Measurements from ENCODE around the gene CHSY1. TPM values are rescaled to one million over a fixed set of nuclear protein-coding genes. Genes with fewer than 3 reads are reported as not detected.
"Not testable (repeated sequence)": the region's sequence is repeated elsewhere in the genome, so short reads cannot be mapped to it uniquely, and the experiment has no call there.

The CHSY1 gene
- total RNA-seq, 1 experiment from 2014 or later: 29.8 TPM

DNA sequence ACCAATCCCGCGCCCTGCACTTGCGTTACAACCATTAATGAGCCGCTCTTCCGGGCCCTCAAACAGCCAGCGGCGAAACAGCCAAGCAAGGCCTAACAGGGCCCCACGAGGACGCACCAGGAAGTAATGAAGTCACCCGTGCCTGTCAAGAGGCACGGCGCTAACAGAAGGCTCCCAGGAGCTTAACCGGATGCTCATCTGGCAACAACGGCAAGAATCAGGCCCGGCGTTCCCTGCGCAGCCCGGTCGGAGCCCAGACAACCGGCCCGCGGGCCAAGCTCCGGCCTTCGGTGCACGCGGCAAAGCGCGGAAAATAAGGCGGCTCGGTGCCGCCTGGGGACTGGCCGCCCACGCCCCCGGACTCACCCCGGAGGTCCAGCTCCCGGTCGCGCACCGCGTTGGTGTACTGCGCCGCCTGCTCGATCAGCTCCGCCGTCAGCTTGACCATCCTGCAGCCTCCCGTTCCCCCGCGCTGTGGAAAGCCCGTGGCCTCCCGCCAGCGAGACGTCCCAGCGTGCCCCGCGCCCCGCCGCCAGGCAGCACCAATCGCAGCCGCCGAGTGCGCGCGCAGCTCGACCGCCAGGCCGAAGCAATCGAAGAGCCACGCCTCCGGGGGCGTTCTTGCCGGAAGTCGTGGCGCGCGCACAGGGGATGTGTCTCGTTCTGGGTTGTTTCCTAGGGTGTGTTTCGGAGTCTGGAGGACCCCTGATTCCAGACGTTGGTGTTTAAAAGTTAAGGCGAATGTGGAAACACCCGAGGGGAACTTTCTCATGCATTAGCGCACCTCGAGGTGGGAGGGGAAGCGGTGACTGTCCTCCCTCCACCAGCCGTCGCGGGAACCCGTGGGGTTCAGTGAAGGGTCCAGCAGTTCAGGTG, 43.1 kb upstream of the CHSY1 start, which contains the start of gene SNRPA1:
Gene SNRPA1, minus strand, starts transcription at position 518 of the 876 bp plus-strand sequence. Its CDS starts 70 bp downstream, at position 448.
- Mint-ChIP-seq H3K4me1 (ENCODE audit: insufficient read depth, unreplicated experiment) (peaks cover 27% of the 10 kb centered on the region), H3K27ac (ENCODE audit: low read depth, unreplicated experiment) (peak within 1 kb of the TSS; percentile 92), H3K36me3 (ENCODE audit: insufficient read depth, unreplicated experiment) (peaks cover 36% of the 10 kb centered on the region), H3K4me3 (ENCODE audit: unreplicated experiment) (peak within 1 kb of the TSS; percentile 79), H3K9me3 (ENCODE audit: unreplicated experiment) (no peaks in the 10 kb centered on the region), H3K27me3 (ENCODE audit: insufficient read depth, unreplicated experiment) (no peaks in the 10 kb centered on the region)
- no peak for TF ChIP-seq CTCF (IDR thresholded peaks at IDR 0.05; ENCODE audit: unreplicated experiment)
- intact Hi-C loops (cut with micrococcal nuclease): loop anchor here (2.0 to 10.0 kb wide), 3 partner anchors 64 to 430 kb away; partner anchors contain the start of gene TARS3
- POLR2A ChIA-PET: interaction anchor here (0.6 to 5.7 kb wide), 28 partner anchors 9 to 944 kb away, joined by 3 to 102 read pairs (median 4); partner anchors contain the start of genes PCSK6, TARS3 and TM2D3
- peak; percentile 94 for DNase-seq (ENCODE audit: unreplicated experiment)
- BruUV-seq (replicated peaks): TSS peak; percentile 39
- CTCF ChIA-PET: interaction anchor here (0.6 to 21.3 kb wide), 7 partner anchors 10 to 364 kb away, joined by 3 to 320 read pairs (median 3); no protein-coding TSS in a partner anchor

DNA sequence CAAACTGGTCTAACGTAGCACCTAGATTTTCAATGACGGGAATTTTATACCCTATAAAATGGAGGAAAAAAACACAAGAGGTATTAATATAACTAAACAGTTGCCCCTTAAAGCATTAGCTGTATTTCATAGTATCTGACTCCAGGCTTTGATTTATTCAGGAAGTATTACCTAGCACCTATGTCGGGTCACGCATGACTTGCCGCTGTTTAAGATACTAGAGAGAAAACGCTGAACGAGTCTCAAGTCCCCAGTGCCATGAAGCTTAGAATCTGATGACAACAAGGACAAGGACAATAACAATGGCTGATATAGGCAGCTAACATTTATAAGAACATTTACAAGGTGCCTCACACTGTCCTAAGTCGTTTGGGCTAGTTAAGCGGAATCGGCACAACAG, 41.3 kb upstream of the CHSY1 start:
- Mint-ChIP-seq H3K36me3 (ENCODE audit: insufficient read depth, unreplicated experiment) (peaks cover 50% of the 10 kb centered on the region), H3K4me1 (ENCODE audit: insufficient read depth, unreplicated experiment) (peaks cover 34% of the 10 kb centered on the region), H3K9me3 (ENCODE audit: unreplicated experiment) (no peaks in the 10 kb centered on the region), H3K27me3 (ENCODE audit: insufficient read depth, unreplicated experiment) (no peaks in the 10 kb centered on the region), H3K4me3 (ENCODE audit: unreplicated experiment) (peak overlapping the region; percentile 79), H3K27ac (ENCODE audit: low read depth, unreplicated experiment) (peak overlapping the region; percentile 92)
- ChIA-PET CTCF (interaction anchor here (0.5 to 21.3 kb wide), 7 partner anchors 11 to 359 kb away, joined by 3 to 320 read pairs (median 4); no protein-coding TSS in a partner anchor), POLR2A (interaction anchor here (1.4 to 5.7 kb wide), 8 partner anchors 8 to 359 kb away, joined by 3 to 102 read pairs (median 34); partner anchors contain the start of gene TM2D3)
- no peak for DNase-seq (ENCODE audit: unreplicated experiment)
- intact Hi-C loops (cut with micrococcal nuclease): loop anchor here (10.0 kb wide), 1 partner anchor 432 kb away; the partner anchor contains the start of gene TARS3
- BruUV-seq (replicated peaks): no TSS peak
- no peak for TF ChIP-seq CTCF (IDR thresholded peaks at IDR 0.05; ENCODE audit: unreplicated experiment)

DNA sequence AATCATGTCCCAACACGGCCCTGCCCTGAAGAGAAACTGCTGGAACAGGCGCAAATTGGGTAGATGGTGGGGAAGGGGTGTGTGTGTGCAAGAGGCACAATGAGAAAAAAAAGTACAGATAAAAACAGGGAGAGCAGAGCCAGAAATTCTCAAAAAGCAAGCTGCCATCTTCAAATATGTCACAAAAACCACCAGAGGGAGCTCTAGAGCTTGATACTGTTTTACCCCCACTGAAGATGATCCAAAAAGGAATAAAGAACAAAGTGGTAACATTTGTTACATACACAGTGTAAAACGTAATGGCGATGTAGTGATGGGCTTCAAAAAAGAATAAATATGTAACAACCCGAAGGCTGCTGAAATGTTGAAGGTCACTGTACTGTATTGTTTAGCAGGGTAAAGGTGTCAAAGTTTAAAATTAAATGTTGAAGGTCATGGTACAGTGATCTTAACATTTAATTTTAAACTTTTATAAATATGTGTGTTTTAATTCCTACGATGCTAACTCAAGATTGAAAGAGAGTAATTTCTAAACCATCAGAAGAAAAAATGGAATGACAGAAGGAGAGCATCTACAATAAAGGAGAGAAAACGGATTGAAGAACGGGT, 37.2 kb upstream of the CHSY1 start:
- DNase-seq (ENCODE audit: unreplicated experiment): peak; percentile 61
- TF ChIP-seq CTCF (IDR thresholded peaks at IDR 0.05; ENCODE audit: unreplicated experiment): peak; percentile 59
- no peaks in the 10 kb centered on the region for H3K27me3 Mint-ChIP-seq (ENCODE audit: insufficient read depth, unreplicated experiment)
- BruUV-seq (replicated peaks): no TSS peak
- H3K27ac Mint-ChIP-seq (ENCODE audit: low read depth, unreplicated experiment): peak overlapping the region; percentile 64
- ChIA-PET POLR2A (interaction anchor here (0.6 to 1.6 kb wide), 8 partner anchors 9 to 363 kb away, joined by 3 to 7 read pairs (median 4); no protein-coding TSS in a partner anchor), CTCF (interaction anchor here (0.6 to 21.3 kb wide), 20 partner anchors 9 to 1292 kb away, joined by 3 to 320 read pairs (median 4); no protein-coding TSS in a partner anchor)
- H3K4me3 Mint-ChIP-seq (ENCODE audit: unreplicated experiment): no peak overlapping the region
- H3K36me3 Mint-ChIP-seq (ENCODE audit: insufficient read depth, unreplicated experiment): peaks cover 85% of the 10 kb centered on the region
- H3K9me3 Mint-ChIP-seq (ENCODE audit: unreplicated experiment): no peaks in the 10 kb centered on the region
- H3K4me1 Mint-ChIP-seq (ENCODE audit: insufficient read depth, unreplicated experiment): peaks cover 21% of the 10 kb centered on the region
- intact Hi-C loops (cut with micrococcal nuclease): no loop called here

DNA sequence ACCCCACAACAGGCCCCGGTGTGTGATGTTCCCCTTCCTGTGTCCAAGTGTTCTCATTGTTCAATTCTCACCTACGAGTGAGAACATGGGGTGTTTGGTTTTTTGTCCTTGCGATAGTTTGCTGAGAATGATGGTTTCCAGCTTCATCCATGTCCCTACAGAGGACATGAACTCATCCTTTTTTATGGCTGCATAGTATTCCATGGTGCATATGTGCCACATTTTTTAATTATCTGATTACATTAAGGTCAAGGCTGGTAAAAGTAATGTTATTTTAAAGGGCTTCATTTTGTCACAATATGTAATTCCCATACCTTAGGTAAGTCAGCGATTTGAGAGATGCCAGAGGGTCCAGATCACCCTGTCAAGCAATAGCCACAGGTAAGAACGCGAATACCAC, 35.5 kb upstream of the CHSY1 start:
- Mint-ChIP-seq H3K36me3 (ENCODE audit: insufficient read depth, unreplicated experiment) (peaks cover 90% of the 10 kb centered on the region), H3K4me1 (ENCODE audit: insufficient read depth, unreplicated experiment) (peaks cover 13% of the 10 kb centered on the region)
- H3K4me3 Mint-ChIP-seq (ENCODE audit: unreplicated experiment); H3K27ac Mint-ChIP-seq (ENCODE audit: low read depth, unreplicated experiment); intact Hi-C loops (cut with micrococcal nuclease); DNase-seq (ENCODE audit: unreplicated experiment); H3K9me3 Mint-ChIP-seq (ENCODE audit: unreplicated experiment); H3K27me3 Mint-ChIP-seq (ENCODE audit: insufficient read depth, unreplicated experiment); BruUV-seq (replicated peaks): not testable (repeated sequence)
- CTCF ChIA-PET: interaction anchor here (0.8 to 21.3 kb wide), 4 partner anchors 9 to 368 kb away, joined by 3 to 320 read pairs (median 8); no protein-coding TSS in a partner anchor
- POLR2A ChIA-PET: interaction anchor here (0.6 to 5.0 kb wide), 2 partner anchors 8 to 159 kb away, joined by 3 to 34 read pairs; partner anchors contain the start of gene SNRPA1
